ENCODE results near the gene ATL1.
"Not testable (repeated sequence)": the region's sequence is repeated elsewhere in the genome, so short reads cannot be mapped to it uniquely, and the experiment has no call there.

The ATL1 gene

GRCh38 chr14:50601394-50601793, 41.4 kb downstream of the ATL1 start:
- no peak for DNase-seq (ENCODE audit: low read depth, low spot score)

DNA sequence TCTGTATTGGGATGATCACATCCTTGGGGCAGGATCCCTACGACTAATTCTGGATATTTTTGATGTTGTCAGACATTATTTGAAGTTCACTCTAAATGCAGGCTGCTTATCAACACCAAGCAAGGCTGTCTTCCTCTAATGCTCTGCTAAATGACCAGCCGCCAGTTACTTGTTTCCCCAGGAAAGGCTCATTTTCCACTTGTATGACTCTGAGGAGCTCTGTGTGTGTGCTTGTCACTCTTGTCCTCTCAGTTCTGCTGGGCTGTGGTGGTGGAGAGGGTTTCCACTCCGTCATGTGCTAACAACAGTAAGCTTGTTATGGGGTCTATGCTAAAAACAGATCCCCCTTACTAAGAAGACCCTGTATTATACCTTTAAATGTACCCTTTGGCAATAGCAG, 42.1 kb downstream of the ATL1 start:
- no peak for DNase-seq (ENCODE audit: low read depth, low spot score)

GRCh38 chr14:50603565-50603964, 43.6 kb downstream of the ATL1 start:
- no peak for DNase-seq (ENCODE audit: low read depth, low spot score)

DNA sequence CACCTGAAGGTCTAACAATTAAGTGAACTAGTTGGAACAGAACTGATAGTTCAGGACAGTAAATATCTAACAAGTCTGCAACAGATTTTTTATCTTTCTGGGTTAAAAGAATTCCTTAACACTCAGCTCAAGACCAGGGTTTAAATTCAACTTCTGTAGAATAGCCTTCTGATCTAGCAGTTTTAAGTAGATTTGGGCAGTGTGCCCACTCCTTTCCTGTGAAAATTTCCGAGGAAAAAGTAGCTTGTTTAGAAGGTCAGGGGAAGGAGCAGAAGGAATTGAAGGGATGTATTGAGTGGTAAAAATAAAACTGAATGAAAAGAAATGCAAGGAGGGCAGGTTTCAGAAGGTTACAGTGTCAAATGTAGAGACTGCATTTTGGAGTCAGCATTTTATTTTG, 45.8 kb downstream of the ATL1 start:
- peak; percentile 49 for DNase-seq (ENCODE audit: low read depth, low spot score)

GRCh38 chr14:50606468-50606867, 46.5 kb downstream of the ATL1 start:
- DNase-seq (ENCODE audit: low read depth, low spot score), result no peak

DNA sequence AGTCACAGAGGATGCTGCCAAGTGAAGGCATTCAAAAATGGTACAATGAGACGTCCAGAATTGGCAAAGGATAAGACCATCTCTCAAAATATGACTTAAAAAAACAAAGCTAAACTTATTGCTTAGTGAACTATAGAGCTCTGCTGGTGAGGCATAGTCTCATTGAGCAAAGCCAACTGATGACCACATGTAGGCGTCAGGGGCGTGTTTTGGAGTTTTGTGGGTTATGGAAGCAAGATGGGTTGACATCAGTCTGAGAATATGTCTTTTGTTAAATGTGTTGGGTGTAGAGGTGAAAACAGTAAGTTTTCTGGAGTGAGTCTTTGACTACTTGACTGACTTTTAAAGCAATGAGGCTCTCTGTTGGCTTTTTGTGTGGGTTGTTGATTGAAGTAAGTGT, 47.2 kb downstream of the ATL1 start:
- peak; percentile 74 for DNase-seq (ENCODE audit: low read depth, low spot score)

- DNase-seq (ENCODE audit: low read depth, low spot score), result no peak
These were observed 47.8 kb downstream of the ATL1 start for GRCh38 chr14:50607761-50608160.

DNA sequence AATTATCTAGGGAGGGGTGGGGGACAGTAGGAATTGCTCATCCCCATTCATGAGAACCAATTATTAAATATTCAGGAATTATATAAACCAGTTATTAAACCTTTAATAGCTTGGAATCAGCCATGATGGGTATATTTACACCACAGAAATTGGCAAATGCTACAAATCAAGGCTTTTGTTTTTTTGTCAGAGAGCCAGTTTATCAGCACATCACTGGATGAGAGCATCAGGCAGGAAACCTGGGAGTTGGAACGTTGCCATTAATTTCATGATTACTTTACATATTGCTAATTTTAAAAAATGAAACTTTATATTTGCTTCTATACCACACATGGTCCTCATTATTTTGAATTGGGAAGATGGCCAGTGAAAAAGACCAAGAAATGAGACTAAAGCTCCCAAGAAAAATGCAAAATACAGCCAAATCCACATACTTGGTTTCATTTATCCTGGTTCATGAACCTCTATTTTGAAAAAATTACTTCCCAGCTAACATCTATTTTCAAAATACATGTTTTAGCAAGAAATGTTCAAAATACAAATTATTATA, 48.4 kb downstream of the ATL1 start:
- DNase-seq (ENCODE audit: low read depth, low spot score), result no peak

DNA sequence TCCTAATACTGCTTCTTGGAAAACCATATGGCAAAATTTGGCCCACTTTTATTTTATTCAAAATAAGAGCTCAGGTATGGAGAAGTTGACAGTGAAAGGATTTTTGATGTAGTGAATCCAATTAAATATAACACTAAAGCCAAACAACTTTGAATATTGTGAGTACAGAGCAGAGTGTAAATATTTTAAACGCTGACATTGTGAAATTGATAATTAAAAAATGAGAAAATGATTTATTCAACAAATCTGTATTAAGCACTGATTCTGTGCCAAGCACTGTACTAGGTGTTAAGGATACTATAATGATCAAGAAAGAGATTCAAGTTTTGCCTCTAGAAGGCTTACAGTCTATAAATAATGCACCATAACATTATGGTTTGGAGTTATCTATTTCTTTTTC, 50.5 kb downstream of the ATL1 start:
- DNase-seq (ENCODE audit: low read depth, low spot score), result no peak

- no peak for DNase-seq (ENCODE audit: low read depth, low spot score)
These were observed 52.9 kb downstream of the ATL1 start for GRCh38 chr14:50612806-50613205.

DNA sequence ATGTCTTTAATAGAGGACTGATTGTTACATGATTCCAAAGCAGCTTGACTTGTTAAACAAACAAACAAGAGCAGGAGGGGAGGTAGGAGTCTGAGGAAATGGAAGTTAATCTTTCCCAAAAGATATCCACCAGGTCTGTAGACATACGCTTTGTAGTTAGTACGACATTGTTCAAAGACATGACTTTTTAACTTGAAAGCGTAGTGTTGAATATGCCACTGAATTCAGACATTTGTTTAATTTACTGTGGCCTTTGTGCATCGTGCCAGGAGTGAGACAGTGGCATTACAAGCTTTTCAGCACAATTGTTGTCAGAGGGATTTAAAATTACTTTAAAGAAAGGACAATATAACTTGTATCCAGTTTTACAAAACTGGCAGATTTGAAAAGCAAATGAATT, 55.1 kb downstream of the ATL1 start:
- no peak for DNase-seq (ENCODE audit: low read depth, low spot score)

GRCh38 chr14:50615552-50615951, 55.6 kb downstream of the ATL1 start:
- no peak for DNase-seq (ENCODE audit: low read depth, low spot score)

GRCh38 chr14:50616275-50616674, 56.3 kb downstream of the ATL1 start:
- DNase-seq (ENCODE audit: low read depth, low spot score), result no peak

DNA sequence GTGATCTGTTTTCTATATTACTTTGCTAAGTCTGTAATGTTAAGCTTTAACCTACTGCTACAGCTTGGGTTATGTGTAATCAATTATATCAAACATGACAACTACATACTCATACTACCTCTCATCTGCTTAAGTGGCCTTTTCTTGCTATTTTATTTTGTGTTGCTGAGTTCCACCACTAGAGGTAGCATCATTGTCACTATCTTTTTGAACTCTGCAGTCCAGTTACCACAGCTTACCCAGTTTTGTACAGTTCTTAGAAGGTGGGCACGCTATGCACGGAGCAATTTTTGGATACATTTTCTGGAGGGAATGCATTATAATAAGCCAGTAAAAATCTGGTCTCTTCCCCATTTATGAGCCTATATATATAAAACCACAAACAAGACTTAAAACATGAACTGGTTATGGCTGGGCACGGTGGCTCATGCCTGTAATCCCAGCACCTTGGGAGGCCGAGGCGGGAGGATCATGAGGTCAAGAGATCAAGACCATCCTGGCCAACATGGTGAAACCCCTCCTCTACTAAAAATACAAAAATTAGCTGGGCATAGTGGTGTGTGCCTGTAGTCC, 59.7 kb downstream of the ATL1 start:
- DNase-seq (ENCODE audit: low read depth, low spot score), result peak; percentile 50

GRCh38 chr14:50620341-50620740, 60.4 kb downstream of the ATL1 start:
- DNase-seq (ENCODE audit: low read depth, low spot score), result peak; percentile 22

DNA sequence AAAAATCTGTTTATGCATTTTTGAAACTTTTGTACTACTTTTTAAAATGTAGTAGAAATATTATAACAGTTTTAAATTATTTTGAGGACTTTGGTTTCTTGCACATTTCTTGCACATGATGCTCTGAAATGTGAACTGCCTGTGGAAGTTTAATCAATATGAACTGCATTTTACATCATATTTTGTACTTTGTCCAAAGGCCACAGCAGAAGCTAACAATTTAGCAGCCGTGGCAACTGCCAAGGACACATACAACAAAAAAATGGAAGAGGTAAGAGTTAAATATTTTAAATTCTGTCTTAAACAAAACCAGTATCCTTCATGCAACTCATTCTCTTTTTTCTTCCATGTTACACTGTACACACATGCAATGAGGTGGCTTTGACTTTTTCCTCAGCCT, 63.0 kb downstream of the ATL1 start:
- no peak for DNase-seq (ENCODE audit: low read depth, low spot score)

DNA sequence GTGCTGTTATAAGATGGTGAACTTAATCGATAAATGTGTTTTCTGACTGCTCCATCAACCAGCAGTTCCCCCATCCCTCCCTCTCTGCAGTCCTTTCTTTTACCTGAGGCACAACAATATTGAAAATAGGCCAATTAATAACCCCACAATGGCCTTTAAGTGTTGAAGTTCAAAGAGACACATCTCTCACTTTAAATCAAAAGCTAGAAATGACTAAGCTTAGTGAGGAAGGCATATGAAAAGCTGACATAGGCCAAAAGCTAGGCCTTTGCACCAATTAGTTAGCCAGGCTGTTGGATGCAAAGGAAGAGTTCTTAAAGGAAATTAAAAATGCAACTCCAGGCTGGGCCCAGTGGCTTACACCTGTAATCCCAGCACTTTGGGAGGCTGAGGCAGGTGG, 64.5 kb downstream of the ATL1 start:
- DNase-seq (ENCODE audit: low read depth, low spot score), result no peak

GRCh38 chr14:50624947-50625346, 65.0 kb downstream of the ATL1 start:
- not testable (repeated sequence) for DNase-seq (ENCODE audit: low read depth, low spot score)

GRCh38 chr14:50631408-50631821, 71.5 kb downstream of the ATL1 start:
- peak; percentile 45 for DNase-seq (ENCODE audit: low read depth, low spot score)

GRCh38 chr14:50633954-50634353, 74.0 kb downstream of the ATL1 start:
- DNase-seq (ENCODE audit: low read depth, low spot score), result no peak

DNA sequence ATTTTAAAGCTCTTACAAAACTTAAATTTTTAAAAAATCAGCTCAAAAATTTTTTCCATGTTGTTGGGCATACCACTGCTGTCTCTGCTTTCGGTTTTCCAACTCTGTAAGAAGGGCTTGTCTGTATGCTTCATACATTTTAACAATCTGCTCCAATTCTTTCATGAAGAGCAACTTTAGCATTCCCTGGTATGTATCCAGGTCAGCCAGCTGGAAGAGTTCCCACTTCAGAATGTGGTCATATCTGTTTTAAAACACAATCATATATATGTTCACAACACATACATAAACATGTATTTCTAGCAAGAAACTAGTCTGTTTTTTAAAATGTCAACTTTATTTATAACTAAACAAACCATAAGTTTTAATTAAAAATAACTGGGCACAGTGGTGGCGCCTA, 75.2 kb downstream of the ATL1 start:
- peak; percentile 4 for DNase-seq (ENCODE audit: low read depth, low spot score)

DNA sequence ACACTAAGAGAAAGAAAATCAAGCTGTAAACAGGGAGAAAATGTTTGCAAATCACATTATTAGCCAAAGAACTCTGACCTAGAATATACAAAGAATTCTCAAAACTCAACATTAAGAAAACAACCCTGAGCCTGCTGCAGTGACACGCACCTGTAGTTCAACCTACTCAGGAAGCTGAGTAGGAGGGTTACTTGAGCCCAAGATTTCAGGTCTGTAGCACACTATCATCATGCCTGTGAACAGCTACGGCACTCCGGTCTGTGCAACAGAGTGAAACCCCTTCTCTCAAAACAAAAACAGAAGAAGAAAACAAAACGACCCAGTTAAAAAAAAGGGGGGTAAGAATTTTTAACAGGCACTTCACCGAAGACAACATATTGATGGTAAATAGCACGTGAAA, 87.3 kb downstream of the ATL1 start:
- no peak for DNase-seq (ENCODE audit: low read depth, low spot score)

DNA sequence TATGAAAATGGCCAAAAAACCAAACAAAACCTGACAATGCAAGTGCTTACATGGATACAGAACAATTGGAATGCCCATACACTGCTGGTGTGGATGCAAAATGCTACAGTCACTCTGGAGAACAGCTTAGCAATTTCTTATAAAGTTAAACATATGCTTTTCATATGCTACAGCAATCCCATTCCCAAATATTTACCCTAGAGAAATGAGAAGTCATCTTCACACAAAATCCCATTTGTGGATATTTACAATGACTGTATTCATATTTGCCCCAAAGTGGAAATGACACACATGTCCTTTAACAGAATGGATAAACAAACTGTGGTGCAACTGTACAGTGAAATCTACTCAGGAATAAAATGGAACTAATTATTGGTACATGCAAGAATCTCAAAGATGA, 87.8 kb downstream of the ATL1 start:
- no peak for DNase-seq (ENCODE audit: low read depth, low spot score)

DNA sequence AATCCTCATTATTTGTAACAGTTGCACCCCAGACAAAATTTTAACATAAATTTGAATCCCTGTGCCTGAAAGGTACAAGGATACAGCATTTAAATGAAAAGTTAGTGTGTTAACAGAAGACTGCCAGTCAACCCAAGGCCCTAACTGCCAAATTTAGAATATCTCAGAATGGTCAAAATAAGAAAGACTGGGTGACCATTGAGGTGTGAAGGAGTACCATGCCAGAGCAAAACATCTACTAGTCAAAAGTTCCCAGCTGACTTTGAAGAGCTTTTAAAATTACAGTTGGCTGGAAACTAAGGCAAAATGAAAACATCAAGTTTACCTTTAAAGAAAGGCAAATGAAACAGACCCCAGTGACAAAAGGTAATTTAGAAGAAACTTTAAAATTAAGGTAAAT, 89.7 kb downstream of the ATL1 start:
- no peak for DNase-seq (ENCODE audit: low read depth, low spot score)
